A549 (cell line): ENCODE results near the gene FOXF2. TPM values are rescaled to one million over a fixed set of nuclear protein-coding genes. Genes with fewer than 3 reads are reported as not detected.

Experiments
- ATAC-seq, 2 experiments: fragments of 200-7000 bp in 1 of 2; fragments of >200 bp in 1 of 2; cut with Nextera tagmentation in 1 of 2; cut with Tn5 transposase in 1 of 2; 3 replicates each; pipeline versions ENCODE4 v1.8.0 to v1.9.1; 2018 to 2020; ENCODE audit warnings: mild to moderate bottlenecking in 1 of 2, moderate library complexity in 1 of 2
- CTCF ChIA-PET: fragments of 300-600 bp; sonication (Branson Sonifier 250); formaldehyde crosslinking; extraction: SDS; loops from one replicate; lab custom pipeline; 2021; ENCODE audit warnings: antibody characterized with exemption, inconsistent platforms; lab: Yijun Ruan, JAX
- POLR2A ChIA-PET: fragments of 350-600 bp; formaldehyde crosslinking; extraction: SDS; loops from one replicate; lab custom pipeline; 2021; ENCODE audit warnings: antibody characterized with exemption, inconsistent platforms; lab: Yijun Ruan, JAX
- DNase-seq, 2 experiments: peaks; one replicate each; pipeline versions ENCODE4 v3.0.0 to v3.0.0-alpha.2; 2011 to 2016; ENCODE audit warnings: low read depth in 1 of 2, low spot score in 1 of 2
- FAIRE-seq: peaks from 2 replicates; lab custom pipeline; 2011; peaks lifted over from hg19 to GRCh38; lab: Jason Lieb, UNC
- H3K27ac ChIP-seq, 2 experiments: fragments of >200 bp; sonication (Bioruptor Twin); formaldehyde crosslinking; 3 replicates each; pipeline ENCODE4 v1.5.1; 2016 to 2017
- H3K4me1 ChIP-seq: fragments of >200 bp; sonication (Bioruptor Twin); formaldehyde crosslinking; 3 replicates; pipeline ENCODE4 v1.6.1; 2016
- H3K4me2 ChIP-seq: fragments of >200 bp; sonication (Bioruptor Twin); formaldehyde crosslinking; 3 replicates; pipeline ENCODE4 v1.6.1; 2016
- H3K4me3 ChIP-seq: fragments of >200 bp; sonication (Bioruptor Twin); formaldehyde crosslinking; 3 replicates; pipeline ENCODE4 v1.5.1; 2016
- H3K9me3 ChIP-seq: fragments of >200 bp; sonication (Bioruptor Twin); formaldehyde crosslinking; 3 replicates; pipeline ENCODE4 v1.6.1; 2016
- CHD2 ChIP-seq: fragments of 150-350 bp; IDR thresholded peaks from 2 replicates; pipeline ENCODE4 v1.6.1; 2014; ENCODE audit warnings: low read length; ENCODE audit not compliant: partially characterized antibody
- CTCF ChIP-seq: fragments of >200 bp; sonication (Bioruptor Twin); formaldehyde crosslinking; IDR thresholded peaks from 3 replicates; pipeline ENCODE4 v1.5.1; 2016
- EHMT2 ChIP-seq: fragments of 200-600 bp; sonication (generic); IDR thresholded peaks from 2 replicates; pipeline ENCODE4 v1.6.1; 2016; ENCODE audit warnings: antibody characterized with exemption, low read depth, mild to moderate bottlenecking, moderate library complexity
- ESRRA ChIP-seq: fragments of 150-350 bp; IDR thresholded peaks from 2 replicates; pipeline ENCODE4 v1.6.1; 2014; ENCODE audit warnings: mild to moderate bottlenecking, low read length, borderline replicate concordance
- FOSL2 ChIP-seq, 2 experiments: fragments of 450-650 bp in 1 of 2; fragments of >200 bp in 1 of 2; sonication (Bioruptor Twin) in 1 of 2; formaldehyde crosslinking; IDR thresholded peaks; 2 replicates each; pipeline versions ENCODE4 v1.5.0 to v1.6.1; 2016 to 2020; ENCODE audit warnings: mild to moderate bottlenecking in 1 of 2, moderate library complexity in 1 of 2
- GATA3 ChIP-seq: IDR thresholded peaks from 2 replicates; pipeline ENCODE4 v1.6.1; 2012; ENCODE audit warnings: borderline replicate concordance
- HDAC2 ChIP-seq: fragments of 200-600 bp; sonication (generic); IDR thresholded peaks from 2 replicates; pipeline ENCODE4 v1.6.1; 2016
- HOXA7 ChIP-seq: fragments of 250-450 bp; sonication (Bioruptor Pico); IDR thresholded peaks from 2 replicates; pipeline ENCODE4 v1.5.0; 2020; ENCODE audit warnings: mild to moderate bottlenecking, moderate library complexity
- HOXB13 ChIP-seq: fragments of 250-450 bp; sonication (Bioruptor Pico); IDR thresholded peaks from 2 replicates; pipeline ENCODE4 v1.5.0; 2020; ENCODE audit warnings: low read depth, mild to moderate bottlenecking, moderate library complexity
- KDM1A ChIP-seq: fragments of 200-600 bp; sonication (generic); IDR thresholded peaks from 2 replicates; pipeline ENCODE4 v1.6.1; 2016; ENCODE audit warnings: low read depth, mild to moderate bottlenecking
- MAFK ChIP-seq: fragments of 450-650 bp; IDR thresholded peaks from 2 replicates; pipeline ENCODE4 v1.6.1; 2014; ENCODE audit not compliant: partially characterized antibody
- MAX ChIP-seq: IDR thresholded peaks from 2 replicates; pipeline ENCODE4 v1.6.1; 2012
- MAZ ChIP-seq: fragments of 150-350 bp; IDR thresholded peaks from 2 replicates; pipeline ENCODE4 v1.6.1; 2014; ENCODE audit warnings: antibody characterized with exemption, low read depth, low read length, borderline replicate concordance
- MYC ChIP-seq: IDR thresholded peaks from 2 replicates; pipeline ENCODE4 v1.6.1; 2012; ENCODE audit warnings: mild to moderate bottlenecking, inconsistent platforms, low read length, improper control_type of control experiment, borderline replicate concordance
- NPAS2 ChIP-seq: fragments of 250-450 bp; sonication (Bioruptor Pico); IDR thresholded peaks from 2 replicates; pipeline ENCODE4 v1.8.0; 2022; ENCODE audit warnings: mild to moderate bottlenecking, moderate library complexity, borderline replicate concordance
- NR3C1 ChIP-seq: fragments of >200 bp; sonication (Bioruptor Twin); formaldehyde crosslinking; IDR thresholded peaks from 3 replicates; pipeline ENCODE4 v1.6.1; 2017
- POLR2AphosphoS2 ChIP-seq: conservative IDR thresholded peaks from 2 replicates; pipeline ENCODE4 v1.6.1; 2012; ENCODE audit warnings: low read length, improper control_type of control experiment, inconsistent platforms
- RAD21 ChIP-seq, 2 experiments: fragments of >200 bp in 1 of 2; sonication (Bioruptor Twin) in 1 of 2; formaldehyde crosslinking in 1 of 2; IDR thresholded peaks in 1 of 2; conservative IDR thresholded peaks in 1 of 2; 2 replicates in 1 of 2; 3 replicates in 1 of 2; pipeline ENCODE4 v1.6.1; 2012 to 2018; ENCODE audit warnings: inconsistent platforms in 1 of 2
- RCOR1 ChIP-seq: fragments of 150-350 bp; IDR thresholded peaks from 2 replicates; pipeline ENCODE4 v1.6.1; 2014; ENCODE audit warnings: antibody characterized with exemption, low read length, low read depth
- RFX5 ChIP-seq: fragments of 450-650 bp; IDR thresholded peaks from 2 replicates; pipeline ENCODE4 v1.7.1; 2014; ENCODE audit warnings: antibody characterized with exemption, mild to moderate bottlenecking, moderate library complexity
- SREBF2 ChIP-seq: fragments of 450-650 bp; IDR thresholded peaks from 2 replicates; pipeline ENCODE4 v1.6.1; 2014; ENCODE audit warnings: mild to moderate bottlenecking, moderate library complexity
- TFCP2L1 ChIP-seq: fragments of 250-450 bp; sonication (Bioruptor Pico); IDR thresholded peaks from 2 replicates; pipeline ENCODE4 v1.5.0; 2021; ENCODE audit warnings: mild to moderate bottlenecking
- ZC3H11A ChIP-seq: fragments of 450-650 bp; IDR thresholded peaks from 2 replicates; pipeline ENCODE4 v1.6.1; 2014; ENCODE audit warnings: antibody characterized with exemption, mild to moderate bottlenecking
- ZFP36 ChIP-seq: fragments of 450-650 bp; IDR thresholded peaks from 2 replicates; pipeline ENCODE4 v1.6.1; 2014; ENCODE audit warnings: borderline replicate concordance; ENCODE audit not compliant: partially characterized antibody
- WGBS: methylation state at CpG from one replicate; pipeline ENCODE4 v1.1.6; 2017; ENCODE audit errors: missing lambda C conversion rate; 5-methylcytosine and 5-hydroxymethylcytosine counted together
- polyA plus RNA-seq, 4 experiments: library from polyadenylated mRNA; depleted of rRNA in 3 of 4; stranded (reverse); fragments of >200 nt; fragmentation: RNase III in 1 of 4; extraction: RNeasy Plus Mini Kit Qiagen cat#74134 plus additional on column Dnase treatment in 1 of 4; gene quantifications; 2 replicates in 3 of 4; 3 replicates in 1 of 4; pipeline ENCODE4 v1.2.3, GENCODE V29; 2011 to 2017

FOXF2 gene
- polyA plus RNA-seq, 2 of the 4 experiments (the other 2 are of a cell fraction) = 6.6 to 12.3 TPM

GRCh38 chr6:1384549-1385128 lies 4.7 kb upstream of the FOXF2 start:
- no peak for FAIRE-seq
- ATAC-seq = no peak
- Histone ChIP-seq H3K27ac (no peak overlapping the region), H3K4me1 (peaks cover 5% of the 10 kb centered on the region; the same call in 1 of the 3 replicates), H3K4me3 (no peak overlapping the region), H3K4me2 (no peak overlapping the region), H3K9me3 (no peaks in the 10 kb centered on the region)
- CTCF ChIA-PET = no interaction called here
- TF ChIP-seq HOXA7 (CRISPR knock-in tag) (no peak), MAFK (no peak), SREBF2 (no peak), NR3C1 (no peak)
- POLR2A ChIA-PET = no interaction called here
- 93% methylated on average over 19 of the region's 34 CpGs for WGBS
- DNase-seq = no peak

GRCh38 chr6:1385129-1386037 lies 4.0 kb upstream of the FOXF2 start:
- Histone ChIP-seq H3K27ac (no peak overlapping the region), H3K4me3 (no peak overlapping the region), H3K4me2 (no peak overlapping the region), H3K9me3 (no peaks in the 10 kb centered on the region), H3K4me1 (peaks cover 5% of the 10 kb centered on the region; the same call in 1 of the 3 replicates)
- FAIRE-seq (no peak), ATAC-seq (no peak), DNase-seq (no peak)
- WGBS = 90% methylated on average over 37 of the region's 39 CpGs
- ChIA-PET POLR2A (no interaction called here), CTCF (interaction anchor here (1.0 to 3.2 kb wide), 6 partner anchors 12 to 792 kb away, joined by 3 to 19 read pairs (median 5); no protein-coding TSS in a partner anchor)
- no peak for TF ChIP-seq RFX5
- no peak for TF ChIP-seq EHMT2
- TF ChIP-seq TFCP2L1 (CRISPR knock-in tag) = no peak
- TF ChIP-seq GATA3 = no peak
- TF ChIP-seq HDAC2 = no peak
- TF ChIP-seq RAD21 (conservative IDR thresholded peaks at IDR 0.05 in 1 of 2, IDR thresholded peaks at IDR 0.05 in 1 of 2) = no peak
- TF ChIP-seq MAZ = no peak
- no peak for TF ChIP-seq ZC3H11A
- TF ChIP-seq CTCF = no peak
- TF ChIP-seq RCOR1 = no peak
- TF ChIP-seq MYC = no peak
- TF ChIP-seq CHD2 = no peak
- TF ChIP-seq HOXB13 = no peak
- TF ChIP-seq KDM1A = no peak
- no peak for TF ChIP-seq POLR2AphosphoS2
- TF ChIP-seq ZFP36 = no peak
- no peak for TF ChIP-seq ESRRA
- no peak for TF ChIP-seq FOSL2 (IDR thresholded peaks at IDR 0.05)
- TF ChIP-seq FOSL2 (CRISPR knock-in tag; IDR thresholded peaks at IDR 0.05) = no peak
- no peak for TF ChIP-seq MAX
- no peak for TF ChIP-seq NPAS2 (CRISPR knock-in tag)
